MM.1S (cell line): ENCODE measurements around the gene USF3.
A peak's percentile ranks its signal among the peaks of the same experiment; 100 is the strongest.

Experiments used
- DNase-seq: peaks from one replicate; pipeline ENCODE4 v3.0.0-alpha.2; 2015
- H2AFZ ChIP-seq: fragments of 300-600 bp; sonication (generic); 2 replicates; pipeline ENCODE4 v1.6.0; 2016; ENCODE audit warnings: antibody characterized with exemption, low read length
- H3F3A ChIP-seq: fragments of 300-600 bp; sonication (generic); 2 replicates; pipeline ENCODE4 v1.6.1; 2016; ENCODE audit warnings: mild to moderate bottlenecking, antibody characterized with exemption, low read length, moderate library complexity, mixed read lengths; ENCODE audit not compliant: insufficient read depth
- H3K27ac ChIP-seq: fragments of 300-600 bp; sonication (generic); 2 replicates; pipeline ENCODE4 v1.5.1; 2016; ENCODE audit warnings: mild to moderate bottlenecking, low read length
- H3K27me3 ChIP-seq: fragments of 300-600 bp; sonication (generic); replicated peaks from 2 replicates; pipeline ENCODE4 v1.6.0; 2016; ENCODE audit warnings: low read length; ENCODE audit not compliant: insufficient read depth
- H3K36me3 ChIP-seq: fragments of 300-600 bp; sonication (generic); replicated peaks from 2 replicates; pipeline ENCODE4 v1.6.1; 2016; ENCODE audit warnings: mild to moderate bottlenecking, low read length, mixed read lengths; ENCODE audit not compliant: insufficient read depth
- H3K4me1 ChIP-seq: fragments of 300-600 bp; sonication (generic); 2 replicates; pipeline ENCODE4 v1.6.1; 2016; ENCODE audit warnings: low read length, mixed read lengths
- H3K4me2 ChIP-seq: fragments of 300-600 bp; sonication (generic); 2 replicates; pipeline ENCODE4 v1.6.0; 2016; ENCODE audit warnings: low read depth, low read length
- H3K4me3 ChIP-seq: fragments of 300-600 bp; sonication (generic); 2 replicates; pipeline ENCODE4 v1.5.1; 2016; ENCODE audit warnings: low read length, mixed read lengths
- H3K79me2 ChIP-seq: fragments of 300-600 bp; sonication (generic); 2 replicates; pipeline ENCODE4 v1.6.1; 2016; ENCODE audit warnings: mixed run types, low read length, mixed read lengths
- H3K9ac ChIP-seq: fragments of 300-600 bp; sonication (generic); 2 replicates; pipeline ENCODE4 v1.6.1; 2016; ENCODE audit warnings: low read length, mixed read lengths
- H3K9me2 ChIP-seq: fragments of 300-600 bp; sonication (generic); replicated peaks from 2 replicates; pipeline ENCODE4 v1.6.1; 2016; ENCODE audit warnings: mild to moderate bottlenecking, low read length, mixed read lengths; ENCODE audit not compliant: insufficient read depth
- H3K9me3 ChIP-seq: fragments of 300-600 bp; sonication (generic); replicated peaks from 2 replicates; pipeline ENCODE4 v1.6.1; 2016; ENCODE audit warnings: mild to moderate bottlenecking, low read length, mixed read lengths; ENCODE audit not compliant: insufficient read depth
- H4K20me1 ChIP-seq: fragments of 300-600 bp; sonication (generic); 2 replicates; pipeline ENCODE4 v1.6.1; 2016; ENCODE audit warnings: mild to moderate bottlenecking, low read length, moderate library complexity, mixed read lengths; ENCODE audit not compliant: insufficient read depth
- CTCF ChIP-seq: fragments of 300-600 bp; sonication (generic); IDR thresholded peaks from 2 replicates; pipeline ENCODE4 v1.5.1; 2016; ENCODE audit warnings: antibody characterized with exemption, low read length, mixed read lengths
- EZH2 ChIP-seq: fragments of 300-600 bp; sonication (generic); optimal IDR thresholded peaks from 2 replicates; pipeline ENCODE3; 2017; ENCODE audit warnings: low read depth, mild to moderate bottlenecking, antibody characterized with exemption, low read length, mixed read lengths
- EZH2phosphoT487 ChIP-seq: fragments of 300-600 bp; sonication (generic); IDR thresholded peaks from 2 replicates; pipeline ENCODE4 v1.6.1; 2018; ENCODE audit warnings: antibody characterized with exemption, low read length

USF3 gene

DNA sequence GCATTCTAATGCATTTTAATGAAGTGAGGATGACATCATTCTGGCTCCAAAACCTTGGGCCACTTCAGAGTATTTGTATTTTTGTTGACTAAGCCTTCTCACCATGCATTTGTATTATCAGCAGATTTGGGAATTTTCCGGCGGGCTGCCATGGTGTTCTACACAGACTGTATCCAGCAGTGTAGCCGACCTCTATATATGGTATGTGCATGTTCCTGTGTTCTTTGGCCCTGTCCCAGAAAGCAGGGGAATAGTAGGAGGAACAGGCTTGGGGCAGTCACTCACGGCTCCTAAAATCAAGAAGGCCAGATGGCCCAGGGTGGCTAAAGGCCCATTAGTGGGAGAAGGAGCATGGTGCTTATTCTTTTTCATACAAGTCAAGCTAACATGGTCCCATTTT lies 80.5 kb downstream of the USF3 start:
- Histone ChIP-seq H3K27me3 (no peaks in the 10 kb centered on the region), H4K20me1 (no peaks in the 10 kb centered on the region), H2AFZ (no peak overlapping the region), H3K4me3 (no peak overlapping the region), H3K9me2 (no peaks in the 10 kb centered on the region), H3K9ac (no peak overlapping the region), H3K27ac (no peak overlapping the region), H3K79me2 (no peaks in the 10 kb centered on the region), H3K4me1 (no peaks in the 10 kb centered on the region), H3K36me3 (no peaks in the 10 kb centered on the region), H3F3A (no peaks in the 10 kb centered on the region), H3K9me3 (no peaks in the 10 kb centered on the region), H3K4me2 (no peak overlapping the region)
- TF ChIP-seq CTCF (no peak), EZH2phosphoT487 (no peak), EZH2 (no peak)
- DNase-seq = no peak

DNA sequence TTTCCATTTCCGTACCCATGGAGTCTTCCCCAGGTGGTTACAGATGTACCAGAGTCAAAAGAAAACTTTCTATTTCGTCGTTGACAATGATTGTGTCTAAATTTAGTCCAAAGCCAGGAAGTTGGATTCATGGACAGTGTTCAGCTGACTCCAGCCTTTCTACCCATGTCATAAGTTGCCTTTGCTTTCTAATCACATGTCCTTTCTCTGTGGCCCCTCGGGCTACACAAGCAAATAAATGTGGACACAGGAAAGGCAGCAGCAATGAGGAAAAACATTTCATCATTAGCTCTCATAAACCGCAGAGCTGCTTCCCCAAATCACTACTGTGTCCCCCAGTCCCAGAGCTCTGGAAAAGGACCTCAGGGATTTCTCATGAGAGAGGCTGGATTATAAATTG lies 82.0 kb downstream of the USF3 start:
- no peaks in the 10 kb centered on the region for H3K4me1 ChIP-seq
- no peak overlapping the region for H2AFZ ChIP-seq

GRCh38 chr3:113607219-113607596 lies 89.2 kb downstream of the USF3 start:
- TF ChIP-seq EZH2phosphoT487 (no peak), EZH2 (no peak), CTCF (no peak)
- peak overlapping the region; percentile 82 for H3K27ac ChIP-seq
- no peaks in the 10 kb centered on the region for H3K9me3 ChIP-seq
- H3K9ac ChIP-seq = peak overlapping the region; percentile 42; the same call in 1 of the 2 replicates
- H3K36me3 ChIP-seq = no peaks in the 10 kb centered on the region
- H3K27me3 ChIP-seq = no peaks in the 10 kb centered on the region
- H2AFZ ChIP-seq = peak overlapping the region; percentile 37
- peaks cover 25% of the 10 kb centered on the region for H3F3A ChIP-seq
- H3K4me3 ChIP-seq = peak overlapping the region; percentile 25; the same call in 1 of the 2 replicates
- no peaks in the 10 kb centered on the region for H4K20me1 ChIP-seq
- H3K9me2 ChIP-seq = no peaks in the 10 kb centered on the region
- H3K79me2 ChIP-seq = no peaks in the 10 kb centered on the region
- DNase-seq = no peak
- H3K4me2 ChIP-seq = peak overlapping the region; percentile 68
- H3K4me1 ChIP-seq = peaks cover 21% of the 10 kb centered on the region

More for the DNA sequence above, 82.0 kb downstream of the USF3 start:
- Histone ChIP-seq H3K9me3 (no peaks in the 10 kb centered on the region), H4K20me1 (no peaks in the 10 kb centered on the region), H3K36me3 (no peaks in the 10 kb centered on the region), H3K79me2 (no peaks in the 10 kb centered on the region), H3K9me2 (no peaks in the 10 kb centered on the region), H3K27ac (no peak overlapping the region), H3F3A (no peaks in the 10 kb centered on the region), H3K9ac (no peak overlapping the region), H3K27me3 (no peaks in the 10 kb centered on the region), H3K4me3 (no peak overlapping the region), H3K4me2 (no peak overlapping the region)
- no peak for DNase-seq
- TF ChIP-seq EZH2phosphoT487 (no peak), CTCF (no peak), EZH2 (no peak)
